HCT116 (cell line): ENCODE data around the gene FGF10. TPM values are rescaled to one million over a fixed set of nuclear protein-coding genes. Genes with fewer than 3 reads are reported as not detected.

Experiments
- ATAC-seq: fragments of 200-7000 bp; cut with Tn5 transposase; 2 replicates; pipeline ENCODE4 v1.9.1; 2020; ENCODE audit warnings: mild to moderate bottlenecking, moderate library complexity
- BruUV-seq: library from RNA; stranded (reverse); fragments of 400-500 nt; replicated peaks from 2 replicates; lab custom pipeline; 2021; lab: Mats Ljungman, UMichigan
- CTCF ChIA-PET: fragments of 300-600 bp; sonication (Branson Sonifier 250); formaldehyde crosslinking; loops from one replicate; lab custom pipeline; 2021; ENCODE audit warnings: antibody characterized with exemption; lab: Charles Lee
- POLR2A ChIA-PET: fragments of 300-600, 350-600 bp; sonication (Branson Sonifier 250); formaldehyde crosslinking; loops from one replicate; lab custom pipeline; 2021; ENCODE audit warnings: antibody characterized with exemption; lab: Charles Lee
- RAD21 ChIA-PET, 2 experiments: fragments of 300-600 bp; sonication (Branson Sonifier 250); formaldehyde crosslinking; loops; one replicate each; lab custom pipeline; 2023; ENCODE audit warnings: low total read pairs in 2 of 2; ENCODE audit not compliant: uncharacterized antibody in 2 of 2, unreplicated experiment in 2 of 2, low non-redundant PET in 1 of 2; lab: Charles Lee
- DNase-seq: peaks from one replicate; pipeline ENCODE4 v3.0.0-alpha.2; 2010; ENCODE audit warnings: low read depth, low spot score
- H2AFZ ChIP-seq: fragments of 200-600 bp; shearing (Covaris generic), sonication (generic); 2 replicates; pipeline ENCODE4 v1.6.1; 2017; ENCODE audit warnings: low read depth, mixed run types, mixed read lengths, antibody characterized with exemption, low read length; ENCODE audit not compliant: poor library complexity, severe bottlenecking
- H3K27ac ChIP-seq: 2 replicates; pipeline ENCODE4 v1.5.1; 2012; ENCODE audit warnings: low read depth, low read length
- H3K27me3 ChIP-seq: fragments of 200-600 bp; sonication (generic); 2 replicates; pipeline ENCODE4 v1.6.1; 2016; ENCODE audit warnings: mixed run types, low read length, mixed read lengths; ENCODE audit not compliant: insufficient read depth
- H3K36me3 ChIP-seq, 2 experiments: fragments of 200-500 bp in 1 of 2; fragments of 200-600 bp in 1 of 2; sonication (Bioruptor generic) in 1 of 2; sonication (generic) in 1 of 2; 2 replicates each; pipeline versions ENCODE4 v1.5.1 to v1.6.1; 2014 to 2016; ENCODE audit warnings: low read length in 2 of 2, inconsistent platforms in 1 of 2, mixed read lengths in 1 of 2, mixed run types in 1 of 2; ENCODE audit not compliant: insufficient read depth in 2 of 2, control insufficient read depth in 1 of 2
- H3K4me1 ChIP-seq, 2 experiments: fragments of 200-600 bp in 1 of 2; sonication (generic) in 1 of 2; 2 replicates each; pipeline versions ENCODE4 v1.5.1 to v1.6.1; 2012 to 2017; ENCODE audit warnings: low read length in 2 of 2, inconsistent platforms in 1 of 2, mild to moderate bottlenecking in 1 of 2, mixed read lengths in 1 of 2, mixed run types in 1 of 2, moderate library complexity in 1 of 2; ENCODE audit not compliant: insufficient read depth in 2 of 2, control insufficient read depth in 1 of 2
- H3K4me2 ChIP-seq: fragments of 200-600 bp; sonication (generic); 2 replicates; pipeline ENCODE4 v1.6.1; 2017; ENCODE audit warnings: mixed run types, low read length, mixed read lengths
- H3K4me3 ChIP-seq, 2 experiments: fragments of 200-600 bp in 1 of 2; sonication (generic) in 1 of 2; replicated peaks in 1 of 2; 2 replicates each; pipeline ENCODE4 v1.5.1; 2011 to 2016; ENCODE audit warnings: low read length in 2 of 2, control low read depth in 1 of 2, low read depth in 1 of 2, mild to moderate bottlenecking in 1 of 2, mixed read lengths in 1 of 2, mixed run types in 1 of 2
- H3K79me2 ChIP-seq: fragments of 200-600 bp; sonication (generic); 2 replicates; pipeline ENCODE4 v1.6.1; 2017; ENCODE audit warnings: mild to moderate bottlenecking, mixed run types, low read length, moderate library complexity, mixed read lengths; ENCODE audit not compliant: insufficient read depth
- H3K9ac ChIP-seq: fragments of 200-600 bp; sonication (generic); 2 replicates; pipeline ENCODE4 v1.6.1; 2016; ENCODE audit warnings: low read length, mixed read lengths
- H3K9me2 ChIP-seq: fragments of 200-600 bp; sonication (generic), shearing (Covaris generic); 2 replicates; pipeline ENCODE4 v1.6.1; 2017; ENCODE audit warnings: mixed run types, mild to moderate bottlenecking, moderate library complexity; ENCODE audit not compliant: insufficient read depth
- H3K9me3 ChIP-seq, 2 experiments: fragments of 200-500 bp in 1 of 2; fragments of 200-600 bp in 1 of 2; sonication (Bioruptor generic) in 1 of 2; sonication (generic) in 1 of 2; 2 replicates each; pipeline ENCODE4 v1.6.1; 2014 to 2017; ENCODE audit warnings: low read length in 2 of 2, mixed read lengths in 2 of 2, inconsistent platforms in 1 of 2, low read depth in 1 of 2, mild to moderate bottlenecking in 1 of 2, mixed run types in 1 of 2, moderate library complexity in 1 of 2; ENCODE audit not compliant: control insufficient read depth in 1 of 2, insufficient read depth in 1 of 2
- H4K20me1 ChIP-seq: fragments of 200-600 bp; sonication (generic), shearing (Covaris generic); 2 replicates; pipeline ENCODE4 v1.6.1; 2017; ENCODE audit warnings: mixed run types, mild to moderate bottlenecking, moderate library complexity; ENCODE audit not compliant: insufficient read depth
- CBX3 ChIP-seq: IDR thresholded peaks from 2 replicates; pipeline ENCODE4 v1.6.1; 2012; ENCODE audit warnings: low read depth
- CEBPB ChIP-seq: IDR thresholded peaks from 2 replicates; pipeline ENCODE4 v1.6.1; 2012; ENCODE audit warnings: low read depth
- CTCF ChIP-seq, 3 experiments: fragments of 200-600 bp in 1 of 3; sonication (generic) in 1 of 3; IDR thresholded peaks in 2 of 3; conservative IDR thresholded peaks in 1 of 3; 2 replicates each; pipeline ENCODE4 v1.5.1; 2012 to 2017; ENCODE audit warnings: low read depth in 2 of 3, low read length in 2 of 3, antibody characterized with exemption in 1 of 3, borderline replicate concordance in 1 of 3, control low read depth in 1 of 3, mild to moderate bottlenecking in 1 of 3, mixed read lengths in 1 of 3, mixed run types in 1 of 3, moderate library complexity in 1 of 3; ENCODE audit not compliant: insufficient read depth in 1 of 3
- EGR1 ChIP-seq: IDR thresholded peaks from 2 replicates; pipeline ENCODE4 v1.6.1; 2012; ENCODE audit warnings: low read depth
- ELF1 ChIP-seq: IDR thresholded peaks from 2 replicates; pipeline ENCODE4 v1.6.1; 2012; ENCODE audit warnings: low read depth, borderline replicate concordance
- EZH2 ChIP-seq: fragments of 200-600 bp; sonication (generic); IDR thresholded peaks from 2 replicates; pipeline ENCODE4 v1.6.1; 2017; ENCODE audit warnings: antibody characterized with exemption, mixed run types
- EZH2phosphoT487 ChIP-seq: fragments of 200-600 bp; IDR thresholded peaks from 2 replicates; pipeline ENCODE4 v1.6.1; 2018; ENCODE audit warnings: antibody characterized with exemption, borderline replicate concordance
- JUND ChIP-seq: IDR thresholded peaks from 2 replicates; pipeline ENCODE4 v1.6.1; 2012
- POLR2A ChIP-seq: IDR thresholded peaks from 2 replicates; pipeline ENCODE4 v1.7.0; 2011; ENCODE audit warnings: borderline replicate concordance; ENCODE audit not compliant: insufficient read depth, insufficient read length; ENCODE audit errors: extremely low read depth
- POLR2AphosphoS5 ChIP-seq: IDR thresholded peaks from 2 replicates; pipeline ENCODE4 v1.6.1; 2011; ENCODE audit warnings: mild to moderate bottlenecking, low read depth, low read length, moderate library complexity
- RAD21 ChIP-seq: IDR thresholded peaks from 2 replicates; pipeline ENCODE4 v1.6.1; 2012; ENCODE audit warnings: low read depth, mild to moderate bottlenecking
- REST ChIP-seq: IDR thresholded peaks from 2 replicates; pipeline ENCODE4 v1.6.1; 2012; ENCODE audit warnings: low read depth
- SIN3A ChIP-seq: IDR thresholded peaks from 2 replicates; pipeline ENCODE4 v1.6.1; 2012; ENCODE audit warnings: low read depth
- SP1 ChIP-seq: IDR thresholded peaks from 2 replicates; pipeline ENCODE4 v1.6.1; 2012; ENCODE audit warnings: low read depth
- SRF ChIP-seq: IDR thresholded peaks from 2 replicates; pipeline ENCODE4 v1.6.1; 2012; ENCODE audit warnings: low read depth
- TCF7L2 ChIP-seq: IDR thresholded peaks from 2 replicates; pipeline ENCODE4 v1.7.0; 2011; ENCODE audit warnings: borderline replicate concordance, inconsistent platforms; ENCODE audit not compliant: insufficient read depth, insufficient read length; ENCODE audit errors: extremely low read depth
- YY1 ChIP-seq: IDR thresholded peaks from 2 replicates; pipeline ENCODE4 v1.6.1; 2011; ENCODE audit warnings: low read length, low read depth, moderate library complexity, mild to moderate bottlenecking; ENCODE audit not compliant: insufficient replicate concordance; ENCODE audit errors: extremely low read depth
- ZFX ChIP-seq: fragments of 450-650 bp; IDR thresholded peaks from 2 replicates; pipeline ENCODE4 v1.6.1; 2017
- intact Hi-C: fragments of 100-400 bp; cut with micrococcal nuclease; formaldehyde crosslinking; loops from 2 replicates; pipeline ENCODE4 v1.10.0; 2022
- total RNA-seq: library from RNA; stranded (reverse); gene quantifications from one replicate; pipeline ENCODE4 v1.2.1, GENCODE V29; 2021; ENCODE audit not compliant: unreplicated experiment
- TF ChIP-seq, protein P1 (sequence below): IDR thresholded peaks from 2 replicates; pipeline ENCODE4 v1.6.1; 2012
- TF ChIP-seq, protein P2 (sequence below): IDR thresholded peaks from 2 replicates; pipeline ENCODE4 v1.6.1; 2012

Gene FGF10
- total RNA-seq, 1 experiment from 2014 or later: not detected

GRCh38 chr5:44267909-44268308 is 121.3 kb downstream of the FGF10 start:
- TF ChIP-seq TCF7L2: no peak
- TF ChIP-seq CTCF (IDR thresholded peaks at IDR 0.05 in 2 of 3, conservative IDR thresholded peaks at IDR 0.05 in 1 of 3; ENCODE audit: borderline replicate concordance in 1 of 3, insufficient read depth in 1 of 3, low read depth in 2 of 3, low read length in 2 of 3): no peak
- TF ChIP-seq, protein P1, sequence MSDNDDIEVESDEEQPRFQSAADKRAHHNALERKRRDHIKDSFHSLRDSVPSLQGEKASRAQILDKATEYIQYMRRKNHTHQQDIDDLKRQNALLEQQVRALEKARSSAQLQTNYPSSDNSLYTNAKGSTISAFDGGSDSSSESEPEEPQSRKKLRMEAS: no peak
- no peak for TF ChIP-seq ZFX
- TF ChIP-seq RAD21: no peak
- no peak for TF ChIP-seq ELF1
- TF ChIP-seq EZH2phosphoT487: no peak
- no peak for TF ChIP-seq SIN3A
- no peak for TF ChIP-seq YY1
- TF ChIP-seq POLR2A: no peak
- no peak for TF ChIP-seq CEBPB
- no peak for TF ChIP-seq CBX3
- no peak for TF ChIP-seq POLR2AphosphoS5
- no peak for TF ChIP-seq EZH2
- no peak for TF ChIP-seq REST
- TF ChIP-seq EGR1: no peak
- TF ChIP-seq SRF: no peak
- TF ChIP-seq, protein P2, sequence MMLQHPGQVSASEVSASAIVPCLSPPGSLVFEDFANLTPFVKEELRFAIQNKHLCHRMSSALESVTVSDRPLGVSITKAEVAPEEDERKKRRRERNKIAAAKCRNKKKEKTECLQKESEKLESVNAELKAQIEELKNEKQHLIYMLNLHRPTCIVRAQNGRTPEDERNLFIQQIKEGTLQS: no peak
- TF ChIP-seq SP1: no peak
- TF ChIP-seq JUND: no peak
- intact Hi-C loops: no loop called here
- DNase-seq (no peak), ATAC-seq (no peak)
- BruUV-seq: no TSS peak
- ChIA-PET RAD21 (no interaction called here), POLR2A (no interaction called here), CTCF (no interaction called here)
- Histone ChIP-seq H3K27me3 (peaks cover 4% of the 10 kb centered on the region; the same call in 1 of the 2 replicates), H4K20me1 (no peaks in the 10 kb centered on the region), H3K4me2 (no peak overlapping the region), H3K79me2 (no peaks in the 10 kb centered on the region), H3K4me1 (no peaks in the 10 kb centered on the region), H3K4me3 (no peak overlapping the region), H3K27ac (no peak overlapping the region), H3K9ac (no peak overlapping the region), H3K9me2 (no peaks in the 10 kb centered on the region), H3K36me3 (no peaks in the 10 kb centered on the region), H3K9me3 (no peaks in the 10 kb centered on the region), H2AFZ (no peak overlapping the region)
